NOMO-1 treated with DMSO at 0.1 percent for 48 hours (cell line): ENCODE measurements around the gene KIF6.
"Not testable (repeated sequence)": the region's sequence is repeated elsewhere in the genome, so short reads cannot be mapped to it uniquely, and the experiment has no call there.

Experiments used
- DNase-seq: peaks from one replicate; lab custom pipeline; 2025; ENCODE audit not compliant: unreplicated experiment; lab: John Stamatoyannopoulos, UW

KIF6 gene

GRCh38 chr6:39507331-39507998 is 217.7 kb downstream of the KIF6 start:
- DNase-seq: no peak

GRCh38 chr6:39502362-39502955 is 222.7 kb downstream of the KIF6 start:
- DNase-seq: not testable (repeated sequence)

GRCh38 chr6:39499053-39499452 is 226.2 kb downstream of the KIF6 start:
- DNase-seq: no peak

- no peak for DNase-seq
Measured at GRCh38 chr6:39498096-39498495, 227.1 kb downstream of the KIF6 start.

GRCh38 chr6:39496915-39497314 is 228.3 kb downstream of the KIF6 start:
- no peak for DNase-seq

GRCh38 chr6:39496456-39496855 is 228.8 kb downstream of the KIF6 start:
- no peak for DNase-seq

- no peak for DNase-seq
Measured at GRCh38 chr6:39495640-39496039, 229.6 kb downstream of the KIF6 start.

GRCh38 chr6:39494998-39495397 is 230.2 kb downstream of the KIF6 start:
- DNase-seq: no peak

- DNase-seq: no peak
Measured at GRCh38 chr6:39493777-39494176, 231.4 kb downstream of the KIF6 start.

- no peak for DNase-seq
Measured at GRCh38 chr6:39493174-39493573, 232.0 kb downstream of the KIF6 start.

- DNase-seq: no peak
Measured at GRCh38 chr6:39490108-39490507, 235.1 kb downstream of the KIF6 start.

GRCh38 chr6:39488255-39488879 is 236.8 kb downstream of the KIF6 start:
- DNase-seq: no peak

GRCh38 chr6:39484276-39484675 is 240.9 kb downstream of the KIF6 start:
- no peak for DNase-seq

GRCh38 chr6:39479819-39480218 is 245.4 kb downstream of the KIF6 start:
- DNase-seq: not testable (repeated sequence)

GRCh38 chr6:39476670-39477069 is 248.5 kb downstream of the KIF6 start:
- no peak for DNase-seq

- DNase-seq: no peak
Measured at GRCh38 chr6:39476151-39476550, 249.1 kb downstream of the KIF6 start.

GRCh38 chr6:39471954-39472659 is 253.1 kb downstream of the KIF6 start:
- DNase-seq: no peak

GRCh38 chr6:39470506-39470905 is 254.7 kb downstream of the KIF6 start:
- no peak for DNase-seq

GRCh38 chr6:39468385-39468784 is 256.8 kb downstream of the KIF6 start:
- DNase-seq: no peak

- DNase-seq: no peak
Measured at GRCh38 chr6:39466631-39467030, 258.6 kb downstream of the KIF6 start.

GRCh38 chr6:39465539-39465938 is 259.7 kb downstream of the KIF6 start:
- DNase-seq: no peak

GRCh38 chr6:39464067-39464466 is 261.1 kb downstream of the KIF6 start:
- DNase-seq: no peak
